ENCODE measurements around the gene DNAJC15. TPM values are rescaled to one million over a fixed set of nuclear protein-coding genes. Genes with fewer than 3 reads are reported as not detected.

DNAJC15 gene
- total and polyA plus RNA-seq, 2 experiments from 2014 or later: 1.0 to 5.2 TPM

- DNase-seq (ENCODE audit: low read depth in 1 of 2, low spot score in 1 of 2): no peak
- Histone ChIP-seq H3K27ac (no peak overlapping the region), H3K4me3 (no peak overlapping the region), H3K9me3 (ENCODE audit: low read depth) (no peaks in the 10 kb centered on the region), H3K36me3 (no peaks in the 10 kb centered on the region), H3K27me3 (no peaks in the 10 kb centered on the region), H3K4me1 (ENCODE audit: low read depth) (peaks cover 33% of the 10 kb centered on the region)
- TF ChIP-seq CTCF (IDR thresholded peaks at IDR 0.05; ENCODE audit: low read depth, low read length): no peak
Measured at GRCh38 chr13:43133792-43134191, 110.4 kb downstream of the DNAJC15 start.

GRCh38 chr13:43134868-43135267 lies 111.5 kb downstream of the DNAJC15 start:
- Histone ChIP-seq H3K9me3 (ENCODE audit: low read depth) (no peaks in the 10 kb centered on the region), H3K4me3 (no peak overlapping the region), H3K27me3 (no peaks in the 10 kb centered on the region), H3K27ac (no peak overlapping the region), H3K36me3 (no peaks in the 10 kb centered on the region), H3K4me1 (ENCODE audit: low read depth) (peaks cover 29% of the 10 kb centered on the region)
- no peak for TF ChIP-seq CTCF (IDR thresholded peaks at IDR 0.05; ENCODE audit: low read depth, low read length)
- DNase-seq (ENCODE audit: low read depth in 1 of 2, low spot score in 1 of 2): no peak

GRCh38 chr13:43135516-43135915 lies 112.1 kb downstream of the DNAJC15 start:
- no peak for TF ChIP-seq CTCF (IDR thresholded peaks at IDR 0.05; ENCODE audit: low read depth, low read length)
- Histone ChIP-seq H3K4me1 (ENCODE audit: low read depth) (peaks cover 23% of the 10 kb centered on the region), H3K27ac (no peak overlapping the region), H3K4me3 (no peak overlapping the region), H3K9me3 (ENCODE audit: low read depth) (no peaks in the 10 kb centered on the region), H3K36me3 (no peaks in the 10 kb centered on the region), H3K27me3 (no peaks in the 10 kb centered on the region)
- DNase-seq (ENCODE audit: low read depth in 1 of 2, low spot score in 1 of 2): no peak

- no peak overlapping the region for H3K4me3 ChIP-seq
- TF ChIP-seq CTCF (IDR thresholded peaks at IDR 0.05; ENCODE audit: low read depth, low read length): no peak
- H3K27ac ChIP-seq: no peak overlapping the region
- H3K36me3 ChIP-seq: no peaks in the 10 kb centered on the region
- no peak for DNase-seq (ENCODE audit: low read depth in 1 of 2, low spot score in 1 of 2)
- H3K9me3 ChIP-seq (ENCODE audit: low read depth): no peaks in the 10 kb centered on the region
- no peaks in the 10 kb centered on the region for H3K27me3 ChIP-seq
- peaks cover 28% of the 10 kb centered on the region for H3K4me1 ChIP-seq (ENCODE audit: low read depth)
Measured at GRCh38 chr13:43136920-43137575, 113.7 kb downstream of the DNAJC15 start.

- no peaks in the 10 kb centered on the region for H3K9me3 ChIP-seq (ENCODE audit: low read depth)
- H3K36me3 ChIP-seq: no peaks in the 10 kb centered on the region
- H3K4me1 ChIP-seq (ENCODE audit: low read depth): peaks cover 30% of the 10 kb centered on the region
- no peaks in the 10 kb centered on the region for H3K27me3 ChIP-seq
- TF ChIP-seq CTCF (IDR thresholded peaks at IDR 0.05; ENCODE audit: low read depth, low read length): no peak
- H3K27ac ChIP-seq: peak overlapping the region; percentile 20
- H3K4me3 ChIP-seq: no peak overlapping the region
- no peak for DNase-seq (ENCODE audit: low read depth in 1 of 2, low spot score in 1 of 2)
Measured at GRCh38 chr13:43139211-43139610, 115.8 kb downstream of the DNAJC15 start.

Measured in cardiac muscle cell (in vitro differentiated cells and primary cell).